Panc1 (cell line): ENCODE results near the gene S100A5. TPM values are rescaled to one million over a fixed set of nuclear protein-coding genes. Genes with fewer than 3 reads are reported as not detected.
"Not testable (repeated sequence)": the region's sequence is repeated elsewhere in the genome, so short reads cannot be mapped to it uniquely, and the experiment has no call there.

Experiments used
- ATAC-seq: fragments of 200-7000 bp; cut with Tn5 transposase; 2 replicates; pipeline ENCODE4 v1.9.1; 2020; ENCODE audit warnings: mild to moderate bottlenecking, moderate library complexity
- BruUV-seq: library from RNA; stranded (reverse); fragments of 400-500 nt; replicated peaks from 2 replicates; lab custom pipeline; 2021; lab: Mats Ljungman, UMichigan
- CTCF ChIA-PET: fragments of 300-600 bp; sonication (Branson Sonifier 250); formaldehyde crosslinking; loops from one replicate; lab custom pipeline; 2022; ENCODE audit warnings: antibody characterized with exemption; lab: Charles Lee
- POLR2A ChIA-PET: fragments of 300-600 bp; sonication (Branson Sonifier 250); formaldehyde crosslinking; loops from one replicate; lab custom pipeline; 2022; ENCODE audit warnings: antibody characterized with exemption; lab: Charles Lee
- DNase-seq: peaks from one replicate; pipeline ENCODE4 v3.0.0-alpha.2; 2010; ENCODE audit warnings: low read depth, low spot score
- H3K27ac ChIP-seq: 2 replicates; pipeline ENCODE4 v1.5.1; 2011; ENCODE audit warnings: mild to moderate bottlenecking, low read length, inconsistent platforms
- H3K27me3 ChIP-seq: fragments of 200-500 bp; sonication (Bioruptor generic); 2 replicates; pipeline ENCODE4 v1.6.0; 2014; ENCODE audit warnings: low read length, inconsistent platforms; ENCODE audit not compliant: control insufficient read depth, insufficient read depth
- H3K36me3 ChIP-seq: fragments of 200-500 bp; sonication (Bioruptor generic); 2 replicates; pipeline ENCODE4 v1.5.1; 2014; ENCODE audit warnings: inconsistent platforms, mild to moderate bottlenecking, low read length, moderate library complexity; ENCODE audit not compliant: control insufficient read depth, insufficient read depth
- H3K4me1 ChIP-seq: 2 replicates; pipeline ENCODE4 v1.5.1; 2011; ENCODE audit warnings: inconsistent platforms, mild to moderate bottlenecking, low read length, moderate library complexity; ENCODE audit not compliant: control insufficient read depth, insufficient read depth
- H3K4me3 ChIP-seq, 2 experiments: 2 replicates each; pipeline ENCODE4 v1.5.1; 2011 to 2012; ENCODE audit warnings: low read depth in 2 of 2, low read length in 2 of 2, mild to moderate bottlenecking in 2 of 2, inconsistent platforms in 1 of 2, moderate library complexity in 1 of 2
- H3K9me3 ChIP-seq: fragments of 200-500 bp; sonication (Bioruptor generic); 2 replicates; pipeline ENCODE4 v1.5.1; 2014; ENCODE audit warnings: low read depth, mild to moderate bottlenecking, inconsistent platforms, low read length, moderate library complexity; ENCODE audit not compliant: control insufficient read depth, insufficient read depth
- POLR2AphosphoS5 ChIP-seq: IDR thresholded peaks from 2 replicates; pipeline ENCODE4 v1.6.1; 2012; ENCODE audit warnings: mild to moderate bottlenecking, low read depth, low read length, moderate library complexity
- SIN3A ChIP-seq: IDR thresholded peaks from 2 replicates; pipeline ENCODE4 v1.6.1; 2012; ENCODE audit warnings: low read depth, mild to moderate bottlenecking, low read length, moderate library complexity, borderline replicate concordance; ENCODE audit not compliant: insufficient read depth
- TCF7L2 ChIP-seq: IDR thresholded peaks from 2 replicates; pipeline ENCODE4 v1.6.1; 2011; ENCODE audit warnings: mild to moderate bottlenecking, low read depth, low read length, inconsistent platforms
- in situ Hi-C: cut with HindIII; loops from 2 replicates; pipeline ENCODE4 v1.10.0; 2016; ENCODE audit warnings: low sequenced_read_pairs, low pct_unique_long_range_greater_than_20kb
- intact Hi-C: fragments of 100-400 bp; cut with micrococcal nuclease; formaldehyde crosslinking; loops from one replicate; pipeline ENCODE4 v1.10.0; 2022; ENCODE audit not compliant: unreplicated experiment
- total RNA-seq: library from RNA; stranded (reverse); gene quantifications from one replicate; pipeline ENCODE4 v1.2.1, GENCODE V29; 2021; ENCODE audit not compliant: unreplicated experiment
- TF ChIP-seq, protein P1 (sequence below): fragments of 450-650 bp; IDR thresholded peaks from 2 replicates; pipeline ENCODE4 v1.5.1; 2017; ENCODE audit warnings: mild to moderate bottlenecking
- TF ChIP-seq, protein P2 (sequence below), 2 experiments: IDR thresholded peaks; 2 replicates each; pipeline ENCODE4 v1.6.1; 2011 to 2012; ENCODE audit warnings: low read depth in 2 of 2, control low read depth in 1 of 2, low read length in 1 of 2, mild to moderate bottlenecking in 1 of 2, moderate library complexity in 1 of 2; ENCODE audit not compliant: insufficient read depth in 1 of 2

S100A5 gene
- total RNA-seq, 1 experiment from 2014 or later, result 0.72 TPM

GRCh38 chr1:153526132-153526543, 14.6 kb downstream of the S100A5 start:
- in situ Hi-C loops (no loop called here), intact Hi-C loops (no loop called here)
- BruUV-seq, result no TSS peak
- peak; percentile 27; the same call in 1 of the 2 replicates for ATAC-seq
- ChIA-PET CTCF (interaction anchor here (0.9 to 1.1 kb wide), 2 partner anchors 16 to 46 kb away, joined by 3 to 5 read pairs; no protein-coding TSS in a partner anchor), POLR2A (interaction anchor here (0.8 kb wide), 1 partner anchor 10 kb away, joined by 3 read pairs; the partner anchor contains the start of gene S100A6)
- H3K4me3 ChIP-seq, result no peak overlapping the region
- DNase-seq, result no peak
- H3K27me3 ChIP-seq, result no peaks in the 10 kb centered on the region
- peak overlapping the region; percentile 9 for H3K27ac ChIP-seq
- H3K9me3 ChIP-seq, result no peaks in the 10 kb centered on the region
- H3K4me1 ChIP-seq, result peaks cover 5% of the 10 kb centered on the region; the same call in 1 of the 2 replicates
- TF ChIP-seq TCF7L2, result no peak
- TF ChIP-seq, protein P1, sequence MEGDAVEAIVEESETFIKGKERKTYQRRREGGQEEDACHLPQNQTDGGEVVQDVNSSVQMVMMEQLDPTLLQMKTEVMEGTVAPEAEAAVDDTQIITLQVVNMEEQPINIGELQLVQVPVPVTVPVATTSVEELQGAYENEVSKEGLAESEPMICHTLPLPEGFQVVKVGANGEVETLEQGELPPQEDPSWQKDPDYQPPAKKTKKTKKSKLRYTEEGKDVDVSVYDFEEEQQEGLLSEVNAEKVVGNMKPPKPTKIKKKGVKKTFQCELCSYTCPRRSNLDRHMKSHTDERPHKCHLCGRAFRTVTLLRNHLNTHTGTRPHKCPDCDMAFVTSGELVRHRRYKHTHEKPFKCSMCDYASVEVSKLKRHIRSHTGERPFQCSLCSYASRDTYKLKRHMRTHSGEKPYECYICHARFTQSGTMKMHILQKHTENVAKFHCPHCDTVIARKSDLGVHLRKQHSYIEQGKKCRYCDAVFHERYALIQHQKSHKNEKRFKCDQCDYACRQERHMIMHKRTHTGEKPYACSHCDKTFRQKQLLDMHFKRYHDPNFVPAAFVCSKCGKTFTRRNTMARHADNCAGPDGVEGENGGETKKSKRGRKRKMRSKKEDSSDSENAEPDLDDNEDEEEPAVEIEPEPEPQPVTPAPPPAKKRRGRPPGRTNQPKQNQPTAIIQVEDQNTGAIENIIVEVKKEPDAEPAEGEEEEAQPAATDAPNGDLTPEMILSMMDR, result no peak
- TF ChIP-seq, protein P2, sequence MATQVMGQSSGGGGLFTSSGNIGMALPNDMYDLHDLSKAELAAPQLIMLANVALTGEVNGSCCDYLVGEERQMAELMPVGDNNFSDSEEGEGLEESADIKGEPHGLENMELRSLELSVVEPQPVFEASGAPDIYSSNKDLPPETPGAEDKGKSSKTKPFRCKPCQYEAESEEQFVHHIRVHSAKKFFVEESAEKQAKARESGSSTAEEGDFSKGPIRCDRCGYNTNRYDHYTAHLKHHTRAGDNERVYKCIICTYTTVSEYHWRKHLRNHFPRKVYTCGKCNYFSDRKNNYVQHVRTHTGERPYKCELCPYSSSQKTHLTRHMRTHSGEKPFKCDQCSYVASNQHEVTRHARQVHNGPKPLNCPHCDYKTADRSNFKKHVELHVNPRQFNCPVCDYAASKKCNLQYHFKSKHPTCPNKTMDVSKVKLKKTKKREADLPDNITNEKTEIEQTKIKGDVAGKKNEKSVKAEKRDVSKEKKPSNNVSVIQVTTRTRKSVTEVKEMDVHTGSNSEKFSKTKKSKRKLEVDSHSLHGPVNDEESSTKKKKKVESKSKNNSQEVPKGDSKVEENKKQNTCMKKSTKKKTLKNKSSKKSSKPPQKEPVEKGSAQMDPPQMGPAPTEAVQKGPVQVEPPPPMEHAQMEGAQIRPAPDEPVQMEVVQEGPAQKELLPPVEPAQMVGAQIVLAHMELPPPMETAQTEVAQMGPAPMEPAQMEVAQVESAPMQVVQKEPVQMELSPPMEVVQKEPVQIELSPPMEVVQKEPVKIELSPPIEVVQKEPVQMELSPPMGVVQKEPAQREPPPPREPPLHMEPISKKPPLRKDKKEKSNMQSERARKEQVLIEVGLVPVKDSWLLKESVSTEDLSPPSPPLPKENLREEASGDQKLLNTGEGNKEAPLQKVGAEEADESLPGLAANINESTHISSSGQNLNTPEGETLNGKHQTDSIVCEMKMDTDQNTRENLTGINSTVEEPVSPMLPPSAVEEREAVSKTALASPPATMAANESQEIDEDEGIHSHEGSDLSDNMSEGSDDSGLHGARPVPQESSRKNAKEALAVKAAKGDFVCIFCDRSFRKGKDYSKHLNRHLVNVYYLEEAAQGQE (IDR thresholded peaks at IDR 0.05; ENCODE audit: insufficient read depth in 1 of 2, low read depth in 2 of 2, low read length in 1 of 2), result no peak
- TF ChIP-seq POLR2AphosphoS5, result no peak
- TF ChIP-seq SIN3A, result no peak
- no peaks in the 10 kb centered on the region for H3K36me3 ChIP-seq

- ChIA-PET POLR2A (interaction anchor here (0.6 to 0.8 kb wide), 2 partner anchors 11 to 28 kb away, joined by 3 read pairs; partner anchors contain the start of gene S100A6), CTCF (interaction anchor here (0.5 to 1.1 kb wide), 4 partner anchors 8 to 414 kb away, joined by 3 to 5 read pairs (median 3); no protein-coding TSS in a partner anchor)
- Histone ChIP-seq H3K9me3 (no peaks in the 10 kb centered on the region), H3K27ac (peak overlapping the region; percentile 62), H3K36me3 (no peaks in the 10 kb centered on the region), H3K27me3 (no peaks in the 10 kb centered on the region), H3K4me1 (peaks cover 7% of the 10 kb centered on the region; the same call in 1 of the 2 replicates), H3K4me3 (no peak overlapping the region)
- TF ChIP-seq, protein P2 (IDR thresholded peaks at IDR 0.05; ENCODE audit: insufficient read depth in 1 of 2, low read depth in 2 of 2, low read length in 1 of 2), result no peak
- no peak for TF ChIP-seq POLR2AphosphoS5
- TF ChIP-seq, protein P1, result no peak
- TF ChIP-seq TCF7L2, result no peak
- no peak for TF ChIP-seq SIN3A
- intact Hi-C loops (no loop called here), in situ Hi-C loops (no loop called here)
- BruUV-seq, result no TSS peak
- ATAC-seq, result 0 out of 2 replicates have a peak, but pooled peaks have one; percentile 28
- DNase-seq, result no peak
Measured at GRCh38 chr1:153525088-153525728, 15.5 kb downstream of the S100A5 start.

GRCh38 chr1:153522353-153523048, 18.2 kb downstream of the S100A5 start:
- ChIA-PET CTCF (interaction anchor here (1.4 kb wide), 1 partner anchor 12 kb away, joined by 3 read pairs; no protein-coding TSS in a partner anchor), POLR2A (interaction anchor here (1.1 kb wide), 1 partner anchor 106 kb away, joined by 3 read pairs; the partner anchor contains the start of gene S100A1)
- H3K27me3 ChIP-seq, H3K4me3 ChIP-seq, BruUV-seq, H3K27ac ChIP-seq, H3K9me3 ChIP-seq, ATAC-seq, DNase-seq, in situ Hi-C loops, intact Hi-C loops, H3K4me1 ChIP-seq, H3K36me3 ChIP-seq: not testable (repeated sequence)
